GM21423 (cell line): ENCODE measurements around the gene EPHX1.
A peak's percentile ranks its signal among the peaks of the same experiment; 100 is the strongest.
"Not testable (repeated sequence)": the region's sequence is repeated elsewhere in the genome, so short reads cannot be mapped to it uniquely, and the experiment has no call there.

Experiments used
- ATAC-seq: cut with Tn5 transposase; IDR thresholded peaks from one replicate; pipeline ENCODE4 v1.9.1; 2021; ENCODE audit warnings: mild to moderate bottlenecking, moderate library complexity; ENCODE audit not compliant: unreplicated experiment

The EPHX1 gene

GRCh38 chr1:225879521-225880221 lies 69.7 kb downstream of the EPHX1 start:
- ATAC-seq, result no peak

GRCh38 chr1:225880222-225880588 lies 70.3 kb downstream of the EPHX1 start:
- no peak for ATAC-seq

- ATAC-seq, result no peak
Measured at GRCh38 chr1:225880636-225881035, 70.7 kb downstream of the EPHX1 start.

- ATAC-seq, result no peak
Measured at GRCh38 chr1:225881081-225881958, 71.4 kb downstream of the EPHX1 start.

GRCh38 chr1:225881959-225882693 lies 72.2 kb downstream of the EPHX1 start, which contains the start of gene TMEM63A:
TMEM63A (minus strand) TSS chr1:225882380; CDS start chr1:225877580, 4,800 bp downstream.
- ATAC-seq, result peak; percentile 55

GRCh38 chr1:225882694-225883615 lies 73.0 kb downstream of the EPHX1 start:
- peak; percentile 21 for ATAC-seq

GRCh38 chr1:225883616-225884265 lies 73.8 kb downstream of the EPHX1 start:
- ATAC-seq, result no peak

GRCh38 chr1:225885336-225885735 lies 75.4 kb downstream of the EPHX1 start:
- ATAC-seq, result no peak

GRCh38 chr1:225886159-225887029 lies 76.5 kb downstream of the EPHX1 start:
- no peak for ATAC-seq

GRCh38 chr1:225887030-225887314 lies 77.0 kb downstream of the EPHX1 start:
- ATAC-seq, result no peak

GRCh38 chr1:225887554-225888288 lies 77.8 kb downstream of the EPHX1 start:
- not testable (repeated sequence) for ATAC-seq

- ATAC-seq, result no peak
Measured at GRCh38 chr1:225888289-225888897, 78.5 kb downstream of the EPHX1 start.

- no peak for ATAC-seq
Measured at GRCh38 chr1:225888898-225889601, 79.1 kb downstream of the EPHX1 start, which contains the start of gene LEFTY1. LEFTY1 (minus strand) TSS chr1:225889146; CDS start chr1:225889066, 80 bp downstream.

- ATAC-seq, result no peak
Measured at GRCh38 chr1:225889743-225890142, 79.8 kb downstream of the EPHX1 start.

GRCh38 chr1:225890346-225891228 lies 80.7 kb downstream of the EPHX1 start:
- no peak for ATAC-seq
